GM21515 (cell line): ENCODE data around the gene SRRD.

Source experiments
- ATAC-seq: cut with Tn5 transposase; IDR thresholded peaks from one replicate; pipeline ENCODE4 v1.9.1; 2021; ENCODE audit not compliant: unreplicated experiment

Gene SRRD

DNA sequence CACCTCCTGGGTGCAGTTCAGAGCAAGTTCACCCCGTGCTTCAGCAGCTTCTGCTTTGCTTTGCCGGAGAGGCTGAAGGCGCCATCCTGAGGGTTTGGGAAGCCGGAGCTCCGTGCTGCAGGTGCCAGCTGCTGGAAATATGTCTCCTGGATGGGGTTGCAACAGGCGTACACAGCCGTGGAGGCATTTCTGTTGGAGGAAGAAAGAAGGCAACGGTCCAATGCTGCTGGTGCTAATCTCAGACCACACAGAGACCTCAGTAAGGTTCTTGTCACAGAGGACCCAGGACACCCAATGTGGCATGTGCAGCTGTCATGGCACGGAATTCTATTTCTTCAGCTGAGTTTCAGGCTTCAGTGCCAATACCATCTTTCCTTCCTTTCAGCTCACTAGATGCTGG is 30.5 kb upstream of the SRRD start:
- ATAC-seq: no peak

DNA sequence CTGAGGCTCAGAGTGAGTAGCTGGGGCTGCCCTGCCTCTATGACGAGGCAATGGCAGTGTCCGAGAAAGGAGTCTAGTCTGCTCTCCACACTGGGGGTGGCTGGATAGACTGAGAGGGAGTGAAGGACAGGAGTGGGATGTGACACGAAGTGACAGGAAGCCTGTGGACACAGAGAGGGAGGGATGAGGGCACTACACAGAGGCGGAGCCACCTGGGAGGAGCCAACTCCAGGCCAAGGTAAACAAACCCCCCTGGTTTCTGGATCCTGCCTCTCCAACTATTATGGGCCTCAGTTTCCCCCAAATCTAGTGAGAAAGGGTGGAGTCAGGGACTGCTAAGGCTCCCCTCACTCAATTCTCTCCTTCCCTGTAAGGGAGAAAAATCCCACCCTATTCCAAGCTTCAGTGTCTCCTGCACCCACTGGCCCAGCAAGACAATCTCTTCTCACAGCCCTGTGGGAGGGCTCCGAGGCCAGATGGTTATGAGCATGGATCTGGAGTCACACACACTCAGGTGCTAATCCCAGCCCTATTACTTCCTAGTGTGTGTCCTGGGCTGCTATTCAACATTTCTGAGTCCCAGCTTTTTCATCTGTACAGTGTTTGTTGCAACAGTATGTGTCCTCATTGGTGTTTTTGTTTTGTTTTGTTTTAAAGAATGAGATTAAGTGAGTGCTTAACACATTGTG is 29.7 kb upstream of the SRRD start:
- ATAC-seq: no peak

DNA sequence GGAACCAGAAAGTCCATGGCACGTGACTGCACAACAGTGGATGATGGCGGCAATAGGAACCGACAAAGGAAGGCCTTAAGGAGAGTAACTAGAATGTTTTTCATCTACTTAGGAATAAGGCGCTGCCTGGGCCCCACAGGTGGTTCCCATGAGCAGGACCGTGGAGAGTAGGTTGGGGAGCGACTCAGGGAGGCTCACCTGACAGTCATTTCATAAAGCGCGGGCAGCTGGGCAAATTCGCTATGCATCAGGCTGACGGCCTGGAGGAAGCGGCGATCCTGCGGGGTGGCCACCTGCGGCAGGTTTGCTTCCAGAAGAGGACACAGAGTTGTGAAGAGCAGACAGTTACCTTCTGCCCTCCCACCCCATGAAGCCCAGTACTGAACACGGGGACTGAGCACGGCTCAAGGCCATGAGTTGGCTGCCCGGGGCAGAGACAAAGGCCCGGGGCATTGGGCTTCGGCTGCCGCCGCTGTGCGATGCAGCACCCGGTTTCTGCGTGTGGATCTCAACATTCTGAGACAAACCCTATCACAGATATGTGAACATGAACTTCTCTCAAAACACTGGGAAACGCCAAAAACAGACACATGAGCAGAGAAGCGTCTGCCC is 25.9 kb upstream of the SRRD start:
- ATAC-seq: no peak

DNA sequence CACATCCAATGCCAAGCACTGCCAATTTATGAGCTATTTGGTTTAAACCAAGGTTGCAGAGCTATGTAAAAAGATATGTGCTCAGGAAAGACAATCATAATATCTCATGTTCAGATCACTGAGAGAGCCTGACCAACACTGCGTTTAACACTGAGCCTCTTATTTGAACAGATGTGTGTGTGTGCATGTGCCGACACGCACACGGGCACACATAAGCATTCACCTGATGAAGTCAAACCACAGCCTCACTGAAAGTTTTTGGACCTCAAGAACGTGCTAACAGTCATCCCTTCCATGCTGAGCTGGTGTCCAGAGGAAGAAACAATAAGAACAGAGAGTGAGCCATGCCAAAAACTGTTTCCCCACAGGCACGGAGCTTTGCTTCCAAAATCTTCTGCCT is 23.5 kb upstream of the SRRD start:
- no peak for ATAC-seq

DNA sequence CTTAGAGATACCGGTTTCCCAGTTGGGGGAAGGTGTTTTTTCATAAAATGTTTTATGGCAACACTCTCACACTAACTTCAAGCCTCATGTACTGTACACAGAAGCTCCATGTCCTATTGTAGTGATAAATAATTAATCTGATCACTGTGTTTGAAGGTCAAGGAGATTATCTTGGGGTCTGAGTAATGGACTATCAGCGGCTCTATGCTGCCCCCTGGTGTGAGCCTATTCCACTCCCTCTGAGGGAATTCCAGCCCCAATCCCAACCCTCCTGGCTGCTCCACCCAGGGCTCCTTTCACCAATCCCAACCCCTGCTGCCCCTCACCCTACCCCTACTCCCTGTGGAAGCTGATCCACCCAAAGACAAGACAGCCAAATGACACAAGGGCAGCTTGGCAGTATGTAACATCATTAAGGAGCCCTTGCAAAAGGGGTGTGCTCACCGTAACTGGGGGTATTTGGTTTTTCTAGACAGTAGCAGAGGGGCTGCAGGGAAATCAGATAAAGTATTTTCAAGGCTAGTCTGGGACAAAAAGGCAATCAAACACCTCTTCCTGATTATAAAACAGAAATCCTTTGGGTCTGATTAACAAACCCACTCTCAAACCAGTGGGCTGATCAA is 22.4 kb upstream of the SRRD start:
- ATAC-seq: no peak

DNA sequence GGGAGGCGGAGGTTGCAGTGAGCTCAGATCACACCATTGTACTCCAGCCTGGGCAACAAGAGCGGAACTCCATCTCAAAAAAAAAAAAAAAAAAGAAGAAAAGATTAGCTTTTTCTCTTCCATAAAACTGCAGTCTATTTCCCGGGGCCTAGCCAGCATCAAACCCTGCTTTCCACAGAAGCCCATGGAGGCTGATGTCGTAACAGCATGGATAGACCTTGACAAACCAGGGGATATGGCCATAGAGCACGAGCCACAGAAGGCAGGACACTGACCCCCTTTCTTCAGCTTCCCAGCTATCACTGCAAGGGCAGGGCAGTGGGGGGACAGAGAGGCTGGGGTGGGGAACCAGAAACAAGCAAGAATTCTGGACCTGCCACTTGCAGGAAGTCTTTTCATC is 21.6 kb upstream of the SRRD start:
- ATAC-seq: no peak

DNA sequence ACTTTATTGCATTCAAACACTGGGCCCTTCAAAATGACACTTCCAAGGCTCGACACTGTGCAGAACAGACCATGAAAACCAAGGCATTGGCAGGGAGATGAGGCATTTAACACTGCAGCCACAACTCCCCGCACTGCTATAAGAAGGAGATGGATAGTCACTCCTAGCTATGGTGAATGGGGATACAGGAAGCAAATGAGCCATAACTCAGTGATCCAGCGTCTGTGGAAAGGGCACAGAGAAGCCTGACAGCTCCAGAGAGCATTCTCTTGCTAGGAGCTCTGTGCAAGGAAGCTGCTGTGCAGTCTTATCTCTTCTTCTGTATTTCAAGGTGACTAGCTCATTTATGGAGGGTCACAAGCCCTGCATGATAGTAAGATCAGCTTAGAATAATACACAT is 21.0 kb upstream of the SRRD start:
- no peak for ATAC-seq

DNA sequence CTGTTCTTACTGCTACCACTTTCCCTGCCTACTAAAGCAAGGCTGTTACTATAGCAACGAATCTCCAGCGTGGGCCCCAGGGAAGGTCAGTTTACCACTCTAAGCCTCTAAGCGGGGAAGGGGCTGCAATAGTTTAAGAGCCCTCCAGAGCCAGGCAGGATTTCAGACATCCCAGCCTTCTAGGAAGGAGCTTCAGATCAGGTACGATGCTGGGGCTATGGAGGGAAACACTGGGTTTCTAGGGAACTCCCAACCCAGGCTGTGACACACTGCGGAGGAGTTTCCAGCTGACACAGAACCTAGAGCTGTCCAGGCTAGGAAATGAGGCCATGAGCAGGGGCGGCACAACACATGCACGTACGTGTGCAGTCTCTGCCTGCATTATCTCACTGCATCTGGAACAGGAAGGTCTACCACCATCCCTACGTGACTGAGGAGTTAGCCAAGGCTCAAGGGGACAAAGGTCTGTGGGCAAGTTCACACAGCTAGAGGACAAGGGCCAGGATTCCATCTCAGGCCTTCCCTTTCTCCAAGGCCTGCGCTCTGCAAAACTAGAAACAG is 20.5 kb upstream of the SRRD start:
- ATAC-seq: no peak

DNA sequence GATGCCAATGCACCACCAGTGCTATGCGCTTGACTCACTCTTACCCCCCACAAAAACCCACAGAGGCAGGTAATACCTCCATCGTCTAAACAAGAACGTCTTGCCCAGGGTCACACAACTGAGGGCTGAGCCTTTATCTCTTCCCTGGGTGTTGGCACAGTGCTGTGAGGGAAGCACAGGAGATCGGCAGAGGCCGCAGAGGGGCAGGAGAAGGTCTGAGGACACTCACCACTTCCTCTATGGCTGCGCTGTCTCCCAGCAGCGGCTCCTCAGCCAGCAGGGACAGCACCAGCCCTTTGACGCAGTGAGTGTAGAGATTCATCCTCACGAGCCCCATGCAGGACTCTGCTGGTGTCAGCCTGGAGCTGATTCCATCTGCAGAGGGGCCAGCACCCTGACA is 20.0 kb upstream of the SRRD start:
- no peak for ATAC-seq

DNA sequence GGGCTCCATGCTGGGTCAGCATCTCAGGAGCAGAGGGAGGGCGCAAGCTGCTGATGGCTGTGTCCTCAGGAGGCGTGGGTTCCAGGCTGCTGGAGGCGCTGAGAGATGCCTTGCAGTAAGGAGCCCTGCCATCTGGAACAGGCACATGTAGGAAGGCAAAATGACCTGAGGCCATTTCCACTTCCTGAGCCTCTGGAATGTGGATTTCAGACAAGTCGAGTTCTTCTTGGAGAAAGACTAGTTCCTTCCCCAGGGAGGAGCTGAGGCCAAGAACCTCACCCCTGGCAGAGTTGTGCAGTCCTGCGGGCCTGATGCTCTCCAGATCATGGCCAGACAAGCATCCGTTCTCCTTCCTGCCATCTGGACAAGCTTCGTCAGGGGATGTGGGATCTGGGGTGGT is 19.4 kb upstream of the SRRD start:
- ATAC-seq: no peak

DNA sequence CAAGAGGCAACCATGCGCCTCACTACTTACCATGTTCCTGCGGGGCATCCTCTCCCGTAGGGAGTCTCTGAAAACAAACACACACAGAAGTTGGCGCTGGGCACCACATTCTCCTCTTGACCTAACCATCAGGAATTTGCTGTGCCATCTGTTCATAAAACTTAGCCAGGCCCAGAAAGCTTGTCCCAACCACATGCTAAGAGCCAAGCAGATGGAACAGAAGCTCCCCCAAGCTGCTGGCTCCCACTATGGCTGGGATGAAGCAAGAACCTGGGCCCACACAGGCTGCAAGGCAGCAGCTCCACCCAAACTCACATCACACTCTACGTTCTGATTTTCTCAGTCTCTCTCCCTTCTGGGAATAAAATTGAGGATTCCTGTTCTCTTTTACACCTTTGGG is 17.5 kb upstream of the SRRD start:
- no peak for ATAC-seq

DNA sequence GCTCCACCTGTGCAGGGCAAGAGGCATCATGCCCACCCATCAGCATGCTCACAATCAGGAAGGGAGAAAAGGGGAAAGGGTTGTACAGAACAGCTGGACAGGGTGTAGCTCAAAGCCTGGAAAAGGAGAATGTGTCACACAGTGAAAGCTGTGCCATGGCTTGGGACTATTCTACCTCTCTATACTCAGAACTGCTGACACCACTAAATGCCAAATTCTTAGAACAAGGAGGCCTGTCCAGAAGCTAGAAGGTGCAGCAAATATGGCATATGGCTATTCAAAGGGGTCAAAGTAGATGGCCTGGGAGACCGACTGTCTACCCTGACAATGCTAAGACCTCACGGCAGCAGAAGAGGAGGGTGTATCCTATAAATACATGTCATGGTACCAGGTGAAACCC is 12.9 kb upstream of the SRRD start:
- no peak for ATAC-seq

DNA sequence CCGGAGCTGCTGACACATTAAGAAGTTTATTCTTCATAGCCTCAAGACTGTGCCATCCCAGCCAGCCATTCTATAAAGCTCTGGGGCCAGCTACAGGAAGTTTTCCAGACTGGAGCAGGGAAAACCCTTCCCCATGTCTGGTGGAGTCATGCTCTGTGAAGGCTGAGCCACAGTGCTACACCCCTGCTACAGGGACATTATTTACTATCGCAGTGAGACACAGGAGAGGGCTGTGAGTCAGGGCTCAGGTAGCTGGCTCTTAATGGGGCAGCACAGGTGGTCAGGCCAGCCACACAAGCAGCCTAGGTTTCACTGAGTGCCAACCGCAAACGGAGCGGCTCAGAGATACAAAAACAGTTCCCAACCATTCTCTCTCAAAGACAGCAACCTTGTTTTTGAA is 12.2 kb upstream of the SRRD start:
- ATAC-seq: no peak

DNA sequence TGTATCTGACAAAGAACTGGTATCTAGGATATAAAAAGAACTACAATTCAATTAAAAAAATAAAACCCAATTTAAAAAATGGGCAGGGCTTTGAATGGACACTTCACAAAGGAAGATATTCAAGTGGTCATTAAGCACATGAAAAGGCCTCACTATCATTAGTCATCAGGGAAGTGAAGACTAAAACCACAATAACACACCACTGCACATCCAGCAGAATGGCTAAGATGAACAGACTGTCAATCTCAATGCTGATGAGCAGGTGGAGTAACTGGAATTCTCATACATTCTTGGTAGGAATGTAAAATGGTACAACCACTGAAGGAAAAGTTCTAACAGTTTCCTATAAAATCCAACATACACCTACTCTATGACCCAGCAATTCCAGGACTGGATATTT is 9.0 kb upstream of the SRRD start:
- ATAC-seq: no peak

DNA sequence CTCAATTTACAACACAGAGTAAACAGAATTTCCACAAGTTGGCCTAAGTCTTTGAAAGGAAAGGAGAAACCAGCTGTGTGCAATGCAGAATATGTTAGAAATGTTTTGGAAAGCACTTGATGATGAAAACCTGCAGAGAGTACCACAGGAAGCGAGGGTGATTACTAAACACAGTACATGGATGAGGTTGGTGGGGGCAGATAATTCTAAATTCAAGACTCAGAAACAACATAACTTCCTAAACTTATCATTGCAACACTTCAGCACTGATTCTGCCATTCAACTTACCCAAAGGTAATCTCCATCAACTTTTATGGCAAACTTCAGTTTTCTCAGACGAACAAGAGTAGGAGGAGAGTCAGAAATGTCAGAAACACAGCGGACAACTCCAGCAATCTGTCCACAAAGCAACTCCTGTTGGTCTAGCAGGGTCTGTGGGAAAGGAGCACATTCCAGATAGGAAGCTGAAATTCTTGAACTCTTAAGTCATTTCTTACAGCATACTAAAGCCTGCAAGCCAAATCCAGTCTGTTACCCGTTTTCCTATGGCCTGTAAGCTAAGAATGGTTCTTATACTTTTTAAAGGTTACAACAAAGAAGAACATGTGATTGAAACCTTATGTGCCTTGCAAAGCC is 6.9 kb upstream of the SRRD start:
- ATAC-seq: no peak

DNA sequence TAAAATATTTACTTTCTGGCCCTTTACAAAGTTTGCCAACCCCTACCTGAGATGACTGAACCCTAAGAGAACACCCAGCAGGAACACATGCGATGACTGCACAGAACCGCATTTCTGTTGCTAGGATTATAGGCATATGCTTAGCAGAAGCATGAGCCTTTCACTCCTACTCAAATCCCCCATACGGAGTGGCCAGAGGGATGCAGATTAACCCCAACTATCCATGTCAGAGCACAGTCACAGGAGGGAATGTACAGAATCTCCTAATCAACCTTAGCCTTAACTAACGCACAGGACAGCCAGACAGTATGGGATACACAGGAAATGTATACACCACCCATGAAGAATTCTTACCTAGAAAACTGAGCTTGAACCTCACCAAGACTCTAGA is 6.3 kb upstream of the SRRD start:
- no peak for ATAC-seq

DNA sequence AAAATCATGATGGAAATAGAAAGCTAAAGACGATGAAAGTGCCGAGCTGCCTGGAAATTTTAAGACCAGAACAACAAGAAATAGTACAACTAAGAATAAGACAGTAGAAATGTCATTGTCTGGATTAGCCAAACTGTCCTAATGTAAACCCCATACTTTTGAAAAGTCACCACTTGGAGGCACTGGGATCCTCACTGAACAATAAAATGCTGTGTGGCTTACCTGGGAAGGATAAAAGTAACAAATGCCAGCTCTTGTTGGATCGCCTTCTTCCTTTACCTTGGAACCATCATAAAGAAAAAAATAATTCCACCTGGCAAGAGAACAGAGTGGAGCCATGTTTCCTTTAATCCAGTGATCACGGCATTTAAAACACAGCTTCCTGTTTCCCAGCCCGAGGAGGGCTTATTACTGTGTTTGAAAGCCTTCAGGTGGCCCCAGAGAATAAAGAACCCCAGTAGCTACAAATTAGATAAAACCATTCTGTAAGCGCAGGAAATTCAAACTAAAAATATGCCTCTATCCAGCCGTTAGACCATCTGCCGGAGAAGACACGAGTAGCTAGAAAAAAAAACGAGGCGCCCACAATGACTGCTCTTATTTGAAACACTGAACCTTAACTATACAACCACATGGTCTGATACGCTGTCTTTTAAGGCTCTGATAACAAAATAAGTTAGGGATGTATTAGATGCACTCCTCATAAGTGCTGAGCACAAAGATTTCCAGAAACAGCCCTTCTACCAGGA is 4.5 kb upstream of the SRRD start:
- no peak for ATAC-seq

DNA sequence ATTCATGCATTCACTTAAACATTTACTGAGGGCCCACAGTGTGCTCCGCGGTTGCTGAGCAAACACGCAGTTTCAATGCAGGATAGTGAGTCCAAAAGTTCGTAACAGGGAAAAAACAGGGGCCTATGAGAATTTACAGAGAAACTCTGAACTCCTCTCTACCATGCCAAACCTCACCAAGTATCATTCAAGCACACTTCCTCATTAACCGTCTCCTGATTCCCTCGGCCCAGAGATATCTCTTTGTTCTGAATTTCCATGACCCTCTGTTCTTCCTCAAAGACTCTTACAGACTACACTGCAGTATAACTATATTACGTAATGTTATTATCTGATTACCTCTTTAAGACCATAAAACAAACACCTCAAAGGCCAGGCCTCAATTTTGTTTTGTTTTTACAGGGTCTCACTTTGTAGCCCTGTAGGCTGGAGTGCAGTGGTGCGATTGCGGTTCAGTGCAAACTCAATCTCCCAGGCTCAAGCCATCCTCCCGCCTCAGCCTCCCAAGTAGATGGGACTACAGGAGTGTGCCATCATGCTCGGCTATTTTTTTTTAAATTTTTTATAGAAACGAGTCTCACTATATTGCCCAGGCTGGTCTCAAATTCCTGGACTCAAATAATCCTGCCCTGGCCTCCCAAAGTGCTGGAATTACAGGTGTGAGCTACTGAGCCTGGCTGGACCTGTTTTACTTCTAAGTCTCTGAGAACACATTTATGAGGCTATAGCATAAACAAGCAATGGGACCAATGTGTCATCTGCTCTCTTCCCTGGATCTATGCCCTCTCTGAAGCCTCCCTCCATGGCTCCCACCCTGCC is 3.7 kb upstream of the SRRD start:
- no peak for ATAC-seq

DNA sequence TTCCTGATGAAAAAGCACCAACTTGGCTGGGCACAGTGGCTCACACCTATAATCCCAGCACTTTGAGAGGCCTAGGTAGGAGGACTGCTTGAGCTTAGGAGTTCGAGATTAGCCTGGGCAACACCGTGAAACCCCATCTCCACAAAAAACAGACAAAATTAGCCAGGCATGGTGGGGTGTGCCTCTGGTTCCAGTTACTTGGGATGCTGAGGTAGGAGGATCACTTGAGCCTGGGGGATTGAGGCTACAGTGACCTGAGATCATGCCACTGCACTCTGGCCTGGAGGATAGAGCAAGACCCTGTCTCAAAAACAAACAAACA is 3.1 kb upstream of the SRRD start:
- no peak for ATAC-seq

DNA sequence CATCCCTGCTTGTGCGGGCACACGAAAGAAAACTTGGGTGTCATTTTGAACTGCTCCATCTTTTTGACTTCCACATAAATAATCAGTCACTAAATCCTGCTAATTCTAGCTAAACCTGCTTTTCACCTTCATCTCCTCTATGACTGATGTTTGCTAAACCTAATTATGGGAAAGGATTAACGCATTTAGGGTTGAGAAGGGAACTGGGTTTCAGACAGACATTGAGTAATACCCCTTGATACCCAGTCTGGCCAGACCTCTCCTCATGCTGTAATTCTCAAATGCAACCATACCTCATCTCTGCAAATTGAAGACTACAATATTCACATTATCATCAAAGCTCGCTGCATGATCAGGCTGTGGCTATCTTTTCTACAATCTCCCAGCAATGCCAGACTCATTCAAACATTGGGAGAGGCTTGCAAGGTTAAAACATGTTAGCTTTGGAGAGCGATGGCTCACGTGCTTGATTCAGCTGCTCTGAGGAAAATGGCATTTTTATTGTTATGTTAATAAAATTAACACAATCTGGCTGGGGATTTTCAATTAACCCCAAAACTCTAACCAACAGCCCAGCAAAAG is 2.5 kb upstream of the SRRD start:
- ATAC-seq: no peak
